MM.1S (cell line): ENCODE measurements around the gene LTBP1.

Experiments used
- DNase-seq: peaks from one replicate; pipeline ENCODE4 v3.0.0-alpha.2; 2015
- H2AFZ ChIP-seq: fragments of 300-600 bp; sonication (generic); 2 replicates; pipeline ENCODE4 v1.6.0; 2016; ENCODE audit warnings: antibody characterized with exemption, low read length
- H3F3A ChIP-seq: fragments of 300-600 bp; sonication (generic); 2 replicates; pipeline ENCODE4 v1.6.1; 2016; ENCODE audit warnings: mild to moderate bottlenecking, antibody characterized with exemption, low read length, moderate library complexity, mixed read lengths; ENCODE audit not compliant: insufficient read depth
- H3K27ac ChIP-seq: fragments of 300-600 bp; sonication (generic); 2 replicates; pipeline ENCODE4 v1.5.1; 2016; ENCODE audit warnings: mild to moderate bottlenecking, low read length
- H3K27me3 ChIP-seq: fragments of 300-600 bp; sonication (generic); replicated peaks from 2 replicates; pipeline ENCODE4 v1.6.0; 2016; ENCODE audit warnings: low read length; ENCODE audit not compliant: insufficient read depth
- H3K36me3 ChIP-seq: fragments of 300-600 bp; sonication (generic); replicated peaks from 2 replicates; pipeline ENCODE4 v1.6.1; 2016; ENCODE audit warnings: mild to moderate bottlenecking, low read length, mixed read lengths; ENCODE audit not compliant: insufficient read depth
- H3K4me1 ChIP-seq: fragments of 300-600 bp; sonication (generic); 2 replicates; pipeline ENCODE4 v1.6.1; 2016; ENCODE audit warnings: low read length, mixed read lengths
- H3K4me2 ChIP-seq: fragments of 300-600 bp; sonication (generic); 2 replicates; pipeline ENCODE4 v1.6.0; 2016; ENCODE audit warnings: low read depth, low read length
- H3K4me3 ChIP-seq: fragments of 300-600 bp; sonication (generic); 2 replicates; pipeline ENCODE4 v1.5.1; 2016; ENCODE audit warnings: low read length, mixed read lengths
- H3K79me2 ChIP-seq: fragments of 300-600 bp; sonication (generic); 2 replicates; pipeline ENCODE4 v1.6.1; 2016; ENCODE audit warnings: mixed run types, low read length, mixed read lengths
- H3K9ac ChIP-seq: fragments of 300-600 bp; sonication (generic); 2 replicates; pipeline ENCODE4 v1.6.1; 2016; ENCODE audit warnings: low read length, mixed read lengths
- H3K9me2 ChIP-seq: fragments of 300-600 bp; sonication (generic); replicated peaks from 2 replicates; pipeline ENCODE4 v1.6.1; 2016; ENCODE audit warnings: mild to moderate bottlenecking, low read length, mixed read lengths; ENCODE audit not compliant: insufficient read depth
- H3K9me3 ChIP-seq: fragments of 300-600 bp; sonication (generic); replicated peaks from 2 replicates; pipeline ENCODE4 v1.6.1; 2016; ENCODE audit warnings: mild to moderate bottlenecking, low read length, mixed read lengths; ENCODE audit not compliant: insufficient read depth
- H4K20me1 ChIP-seq: fragments of 300-600 bp; sonication (generic); 2 replicates; pipeline ENCODE4 v1.6.1; 2016; ENCODE audit warnings: mild to moderate bottlenecking, low read length, moderate library complexity, mixed read lengths; ENCODE audit not compliant: insufficient read depth
- CTCF ChIP-seq: fragments of 300-600 bp; sonication (generic); IDR thresholded peaks from 2 replicates; pipeline ENCODE4 v1.5.1; 2016; ENCODE audit warnings: antibody characterized with exemption, low read length, mixed read lengths
- EZH2 ChIP-seq: fragments of 300-600 bp; sonication (generic); optimal IDR thresholded peaks from 2 replicates; pipeline ENCODE3; 2017; ENCODE audit warnings: low read depth, mild to moderate bottlenecking, antibody characterized with exemption, low read length, mixed read lengths
- EZH2phosphoT487 ChIP-seq: fragments of 300-600 bp; sonication (generic); IDR thresholded peaks from 2 replicates; pipeline ENCODE4 v1.6.1; 2018; ENCODE audit warnings: antibody characterized with exemption, low read length

LTBP1 gene

GRCh38 chr2:33195891-33196290 lies 249.1 kb downstream of the LTBP1 start:
- DNase-seq = no peak
- Histone ChIP-seq H4K20me1 (no peaks in the 10 kb centered on the region), H3K9ac (no peak overlapping the region), H3K9me2 (no peaks in the 10 kb centered on the region), H3F3A (no peaks in the 10 kb centered on the region), H3K27me3 (no peaks in the 10 kb centered on the region), H3K4me1 (no peaks in the 10 kb centered on the region), H3K79me2 (no peaks in the 10 kb centered on the region), H3K36me3 (no peaks in the 10 kb centered on the region), H3K9me3 (no peaks in the 10 kb centered on the region), H3K4me2 (no peak overlapping the region), H3K27ac (no peak overlapping the region), H2AFZ (no peak overlapping the region), H3K4me3 (no peak overlapping the region)
- TF ChIP-seq EZH2 = no peak
- no peak for TF ChIP-seq EZH2phosphoT487
- no peak for TF ChIP-seq CTCF

GRCh38 chr2:33196700-33197099 lies 249.9 kb downstream of the LTBP1 start:
- Histone ChIP-seq H3K4me2 (no peak overlapping the region), H3K4me1 (no peaks in the 10 kb centered on the region), H3F3A (no peaks in the 10 kb centered on the region), H3K27me3 (no peaks in the 10 kb centered on the region), H3K4me3 (no peak overlapping the region), H3K9ac (no peak overlapping the region), H2AFZ (no peak overlapping the region), H3K27ac (no peak overlapping the region), H4K20me1 (no peaks in the 10 kb centered on the region), H3K79me2 (no peaks in the 10 kb centered on the region), H3K36me3 (no peaks in the 10 kb centered on the region), H3K9me2 (no peaks in the 10 kb centered on the region), H3K9me3 (no peaks in the 10 kb centered on the region)
- no peak for TF ChIP-seq EZH2phosphoT487
- TF ChIP-seq EZH2 = no peak
- no peak for TF ChIP-seq CTCF
- no peak for DNase-seq

GRCh38 chr2:33197198-33197938 lies 250.6 kb downstream of the LTBP1 start:
- Histone ChIP-seq H3F3A (no peaks in the 10 kb centered on the region), H3K27me3 (no peaks in the 10 kb centered on the region), H3K4me3 (no peak overlapping the region), H2AFZ (no peak overlapping the region), H3K9me3 (no peaks in the 10 kb centered on the region), H3K4me2 (no peak overlapping the region), H3K4me1 (no peaks in the 10 kb centered on the region), H3K9me2 (no peaks in the 10 kb centered on the region), H3K36me3 (no peaks in the 10 kb centered on the region), H3K9ac (no peak overlapping the region), H4K20me1 (no peaks in the 10 kb centered on the region), H3K79me2 (no peaks in the 10 kb centered on the region), H3K27ac (no peak overlapping the region)
- no peak for DNase-seq
- TF ChIP-seq EZH2phosphoT487 = no peak
- no peak for TF ChIP-seq CTCF
- no peak for TF ChIP-seq EZH2
